Mesendoderm (in vitro differentiated cells): ENCODE data around the gene SFRP2.

Source experiments
- DNase-seq: peaks from one replicate; pipeline ENCODE4 v3.0.0; 2013
- H2AK5ac ChIP-seq: 2 replicates; pipeline ENCODE4 v1.6.1; 2013; ENCODE audit warnings: low read length, inconsistent platforms
- H2BK120ac ChIP-seq: 2 replicates; pipeline ENCODE4 v1.6.1; 2013; ENCODE audit warnings: low read depth, mild to moderate bottlenecking, low read length, moderate library complexity, mixed read lengths
- H2BK15ac ChIP-seq: replicated peaks from 2 replicates; pipeline ENCODE4 v1.6.1; 2013; ENCODE audit warnings: low read depth, mild to moderate bottlenecking, moderate library complexity
- H2BK5ac ChIP-seq: 2 replicates; pipeline ENCODE4 v1.6.1; 2013; ENCODE audit warnings: low read length, inconsistent platforms
- H3K18ac ChIP-seq: 2 replicates; pipeline ENCODE4 v1.6.1; 2013; ENCODE audit warnings: mild to moderate bottlenecking, low read length, mixed read lengths
- H3K23ac ChIP-seq: one replicate; pipeline ENCODE4 v1.6.1; 2013; ENCODE audit warnings: low read length
- H3K27ac ChIP-seq: 2 replicates; pipeline ENCODE4 v1.5.1; 2013; ENCODE audit warnings: low read depth, mild to moderate bottlenecking, inconsistent platforms, low read length, moderate library complexity
- H3K27me3 ChIP-seq: 2 replicates; pipeline ENCODE4 v1.6.1; 2013; ENCODE audit warnings: low read length, control low read depth, mild to moderate bottlenecking, inconsistent platforms; ENCODE audit not compliant: insufficient read depth, poor library complexity
- H3K36me3 ChIP-seq: 2 replicates; pipeline ENCODE4 v1.6.1; 2013; ENCODE audit warnings: low read length, inconsistent platforms; ENCODE audit not compliant: control insufficient read depth, insufficient read depth
- H3K4ac ChIP-seq: one replicate; pipeline ENCODE4 v1.6.1; 2013; ENCODE audit warnings: low read depth, mild to moderate bottlenecking, low read length, moderate library complexity
- H3K4me1 ChIP-seq: 2 replicates; pipeline ENCODE4 v1.6.1; 2013; ENCODE audit warnings: low read depth, low read length, inconsistent platforms; ENCODE audit not compliant: control insufficient read depth
- H3K4me2 ChIP-seq: 2 replicates; pipeline ENCODE4 v1.6.1; 2013; ENCODE audit warnings: low read length
- H3K4me3 ChIP-seq: 2 replicates; pipeline ENCODE4 v1.5.1; 2013; ENCODE audit warnings: mild to moderate bottlenecking, low read length
- H3K56ac ChIP-seq: one replicate; pipeline ENCODE4 v1.6.1; 2013; ENCODE audit warnings: low read length
- H3K79me1 ChIP-seq: 2 replicates; pipeline ENCODE4 v1.6.1; 2013; ENCODE audit warnings: low read length, inconsistent platforms
- H3K79me2 ChIP-seq: 2 replicates; pipeline ENCODE4 v1.6.1; 2013; ENCODE audit warnings: mild to moderate bottlenecking, low read length; ENCODE audit not compliant: control insufficient read depth, insufficient read depth
- H3K9ac ChIP-seq: 2 replicates; pipeline ENCODE4 v1.6.1; 2013; ENCODE audit warnings: low read length, inconsistent platforms
- H4K5ac ChIP-seq: one replicate; pipeline ENCODE4 v1.6.1; 2013; ENCODE audit warnings: low read length
- H4K8ac ChIP-seq: one replicate; pipeline ENCODE4 v1.6.1; 2013; ENCODE audit warnings: low read depth, mild to moderate bottlenecking, control low read depth, low read length, moderate library complexity
- WGBS: extraction: QIAGEN DNeasy Blood & Tissue Kit; methylation state at CpG from one replicate; pipeline ENCODE4 v1.1.7; 2013; ENCODE audit warnings: low lambda C conversion rate, missing lambda C conversion rate; ENCODE audit not compliant: insufficient coverage; ENCODE audit errors: extremely low coverage; 5-methylcytosine and 5-hydroxymethylcytosine counted together

Gene SFRP2

DNA sequence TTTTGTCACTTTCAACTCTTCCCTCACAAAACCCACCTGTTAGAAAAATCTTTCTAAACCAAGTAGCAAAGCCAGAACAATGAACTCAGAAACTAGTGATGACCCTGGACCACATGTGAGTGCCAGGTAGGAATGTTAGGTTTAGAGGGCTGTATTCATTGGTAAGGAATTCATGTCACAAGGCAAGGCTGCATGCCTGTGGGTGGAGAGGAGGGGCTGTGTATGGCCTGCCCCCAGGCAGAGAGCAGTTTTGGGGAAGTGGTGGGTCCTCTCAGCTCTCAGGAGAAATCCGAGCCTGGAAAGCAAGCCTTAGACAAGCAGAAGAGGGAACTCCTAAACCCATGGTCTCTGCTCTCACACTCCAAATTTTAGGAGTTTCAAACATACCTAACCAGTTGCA lies 31.5 kb downstream of the SFRP2 start:
- H3K9ac ChIP-seq = no peak overlapping the region
- H3K4me1 ChIP-seq = peaks cover 16% of the 10 kb centered on the region
- no peak overlapping the region for H2BK120ac ChIP-seq
- H3K79me1 ChIP-seq = peaks cover 2% of the 10 kb centered on the region
- no peak overlapping the region for H3K4me3 ChIP-seq
- H3K79me2 ChIP-seq = no peaks in the 10 kb centered on the region
- H3K56ac ChIP-seq = no peak overlapping the region
- peak; percentile 84 for DNase-seq
- H3K36me3 ChIP-seq = no peaks in the 10 kb centered on the region
- H3K27me3 ChIP-seq = no peaks in the 10 kb centered on the region
- no peak overlapping the region for H3K23ac ChIP-seq
- no peak overlapping the region for H2AK5ac ChIP-seq
- peak overlapping the region; percentile 6 for H3K18ac ChIP-seq
- no peak overlapping the region for H3K4ac ChIP-seq
- H4K8ac ChIP-seq = no peak overlapping the region
- no peak overlapping the region for H2BK15ac ChIP-seq
- no peak overlapping the region for H2BK5ac ChIP-seq
- WGBS = no CpG with 5 or more reads among the region's 1 CpG
- no peak overlapping the region for H3K27ac ChIP-seq
- no peak overlapping the region for H3K4me2 ChIP-seq
- no peak overlapping the region for H4K5ac ChIP-seq

DNA sequence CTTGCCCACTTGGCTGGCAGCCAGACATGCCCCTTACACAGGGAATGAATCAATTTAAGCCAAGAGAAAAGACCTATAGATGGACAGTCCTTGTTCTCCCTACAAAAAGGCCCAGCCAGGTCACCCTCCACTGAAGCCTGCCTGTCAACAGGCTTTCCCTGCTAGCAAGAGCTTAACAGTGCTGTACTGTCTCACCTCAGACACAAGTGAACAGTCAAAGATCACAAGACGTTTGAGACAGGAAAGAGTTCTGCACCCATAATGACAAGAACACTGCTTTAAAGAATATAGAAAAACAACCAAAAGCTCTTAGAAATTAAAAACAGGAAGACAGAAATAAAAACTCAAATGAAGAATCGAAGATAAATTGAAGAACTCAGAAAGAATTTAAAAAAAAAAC lies 33.7 kb downstream of the SFRP2 start:
- Histone ChIP-seq H3K79me1 (peaks cover 2% of the 10 kb centered on the region), H3K4ac (no peak overlapping the region), H3K18ac (no peak overlapping the region), H3K4me2 (no peak overlapping the region), H3K23ac (no peak overlapping the region), H3K56ac (no peak overlapping the region), H2AK5ac (no peak overlapping the region), H3K27ac (no peak overlapping the region), H3K27me3 (no peaks in the 10 kb centered on the region), H3K36me3 (no peaks in the 10 kb centered on the region), H3K4me3 (no peak overlapping the region), H3K4me1 (peaks cover 13% of the 10 kb centered on the region), H2BK15ac (no peak overlapping the region), H2BK120ac (no peak overlapping the region), H3K79me2 (no peaks in the 10 kb centered on the region), H2BK5ac (no peak overlapping the region), H3K9ac (no peak overlapping the region), H4K8ac (no peak overlapping the region), H4K5ac (no peak overlapping the region)
- WGBS = no CpG with 5 or more reads among the region's 2 CpGs
- no peak for DNase-seq

DNA sequence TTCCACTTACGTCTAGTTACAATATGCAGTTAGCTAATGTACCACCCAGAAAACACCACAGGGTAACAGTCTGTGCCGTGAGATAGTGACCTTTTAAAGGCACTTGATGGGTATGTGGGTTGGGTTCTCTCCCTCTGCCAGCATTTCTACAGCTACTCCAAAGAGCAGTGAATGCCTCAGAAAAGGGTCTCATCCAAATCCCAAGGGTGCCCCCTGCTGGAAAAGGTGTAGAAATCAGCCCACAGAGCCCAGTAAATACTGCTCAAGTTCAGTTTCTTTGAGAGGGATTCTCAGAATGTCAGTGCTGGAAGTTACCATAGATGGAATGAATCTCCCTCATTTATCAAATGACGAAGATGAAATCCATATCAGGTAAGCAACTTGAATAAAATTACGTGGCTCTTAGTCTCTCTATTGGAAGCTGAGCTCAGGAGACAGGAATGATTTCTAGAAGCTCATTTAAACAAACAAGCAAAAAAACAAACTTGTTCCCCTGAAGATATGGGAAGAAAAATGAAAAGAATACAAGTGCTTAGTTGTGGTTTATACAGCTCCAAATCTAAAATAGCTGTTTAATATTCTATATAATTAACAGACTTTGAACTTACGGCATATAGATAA lies 38.6 kb downstream of the SFRP2 start:
- Histone ChIP-seq H4K8ac (no peak overlapping the region), H3K27me3 (no peaks in the 10 kb centered on the region), H3K9ac (no peak overlapping the region), H3K79me2 (no peaks in the 10 kb centered on the region), H3K4me3 (no peak overlapping the region), H2BK120ac (no peak overlapping the region), H3K18ac (no peak overlapping the region), H3K4ac (no peak overlapping the region), H3K4me1 (no peaks in the 10 kb centered on the region), H2BK15ac (no peak overlapping the region), H3K4me2 (no peak overlapping the region), H3K56ac (no peak overlapping the region), H3K23ac (no peak overlapping the region), H3K36me3 (no peaks in the 10 kb centered on the region), H4K5ac (no peak overlapping the region), H3K79me1 (no peaks in the 10 kb centered on the region), H3K27ac (no peak overlapping the region), H2AK5ac (no peak overlapping the region), H2BK5ac (no peak overlapping the region)
- no CpG with 5 or more reads among the region's 5 CpGs for WGBS
- DNase-seq = peak; percentile 93

DNA sequence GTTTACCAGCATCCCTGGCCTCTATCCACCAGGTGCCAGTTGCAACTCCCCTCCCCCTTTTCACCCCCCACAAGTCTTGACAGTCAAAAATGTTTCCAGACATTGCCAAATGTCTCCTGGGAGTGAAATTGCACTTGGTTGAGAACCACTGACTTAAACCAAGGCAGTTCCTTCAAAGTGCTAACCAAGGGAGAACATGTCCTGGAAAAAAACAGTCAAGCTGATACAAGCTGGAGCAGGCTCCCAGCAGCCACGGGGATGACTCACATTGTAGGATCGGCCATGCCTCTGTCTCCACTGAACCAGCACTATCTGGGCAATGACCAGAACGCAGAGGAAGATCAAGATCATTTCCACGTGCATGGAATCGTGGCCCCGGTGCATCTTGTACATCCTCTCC lies 40.5 kb downstream of the SFRP2 start:
- H3K79me1 ChIP-seq = no peaks in the 10 kb centered on the region
- H2AK5ac ChIP-seq = no peak overlapping the region
- no peak overlapping the region for H3K56ac ChIP-seq
- H2BK5ac ChIP-seq = no peak overlapping the region
- H3K4me1 ChIP-seq = no peaks in the 10 kb centered on the region
- H3K79me2 ChIP-seq = no peaks in the 10 kb centered on the region
- H3K27ac ChIP-seq = no peak overlapping the region
- no peaks in the 10 kb centered on the region for H3K36me3 ChIP-seq
- H3K9ac ChIP-seq = no peak overlapping the region
- H3K23ac ChIP-seq = no peak overlapping the region
- H4K5ac ChIP-seq = no peak overlapping the region
- H2BK120ac ChIP-seq = no peak overlapping the region
- no peak for DNase-seq
- H3K27me3 ChIP-seq = no peaks in the 10 kb centered on the region
- no peak overlapping the region for H3K4me2 ChIP-seq
- H3K4ac ChIP-seq = no peak overlapping the region
- no peak overlapping the region for H2BK15ac ChIP-seq
- WGBS = no CpG with 5 or more reads among the region's 6 CpGs
- no peak overlapping the region for H3K18ac ChIP-seq
- no peak overlapping the region for H3K4me3 ChIP-seq
- H4K8ac ChIP-seq = no peak overlapping the region

DNA sequence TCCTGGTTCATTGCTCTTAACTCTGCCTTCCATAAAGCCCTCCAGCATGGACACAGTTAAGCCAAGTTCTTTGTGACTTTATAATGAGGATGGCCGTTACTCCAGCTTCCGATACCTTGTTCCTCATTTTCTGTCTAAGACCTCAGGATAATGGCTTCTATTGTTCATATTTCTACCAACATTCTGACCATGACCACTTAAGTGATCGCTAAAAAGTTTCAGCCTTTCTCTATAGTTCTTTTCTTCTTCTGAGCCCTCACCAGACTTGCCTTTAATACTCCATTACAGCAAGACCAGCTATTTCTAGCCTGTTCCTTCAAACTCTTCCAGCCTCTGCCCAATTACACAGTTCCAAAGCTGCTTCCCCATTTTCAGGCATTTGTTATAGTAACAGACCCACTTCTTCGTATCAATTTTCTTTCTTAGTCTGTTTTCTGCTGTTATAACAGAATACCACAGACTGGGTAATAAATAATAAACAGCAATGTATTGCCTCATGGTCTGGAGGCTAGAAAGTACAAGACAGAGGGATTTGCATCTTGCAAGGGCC lies 41.4 kb downstream of the SFRP2 start:
- Histone ChIP-seq H2AK5ac (no peak overlapping the region), H3K27ac (no peak overlapping the region), H2BK15ac (no peak overlapping the region), H2BK5ac (no peak overlapping the region), H3K23ac (no peak overlapping the region), H3K9ac (no peak overlapping the region), H3K56ac (no peak overlapping the region), H2BK120ac (no peak overlapping the region), H3K18ac (no peak overlapping the region), H3K4ac (no peak overlapping the region), H3K4me3 (no peak overlapping the region), H4K8ac (no peak overlapping the region), H3K4me1 (no peaks in the 10 kb centered on the region), H3K79me2 (no peaks in the 10 kb centered on the region), H3K36me3 (no peaks in the 10 kb centered on the region), H3K4me2 (no peak overlapping the region), H3K27me3 (no peaks in the 10 kb centered on the region), H3K79me1 (no peaks in the 10 kb centered on the region), H4K5ac (no peak overlapping the region)
- WGBS = no CpG with 5 or more reads among the region's 4 CpGs
- no peak for DNase-seq

DNA sequence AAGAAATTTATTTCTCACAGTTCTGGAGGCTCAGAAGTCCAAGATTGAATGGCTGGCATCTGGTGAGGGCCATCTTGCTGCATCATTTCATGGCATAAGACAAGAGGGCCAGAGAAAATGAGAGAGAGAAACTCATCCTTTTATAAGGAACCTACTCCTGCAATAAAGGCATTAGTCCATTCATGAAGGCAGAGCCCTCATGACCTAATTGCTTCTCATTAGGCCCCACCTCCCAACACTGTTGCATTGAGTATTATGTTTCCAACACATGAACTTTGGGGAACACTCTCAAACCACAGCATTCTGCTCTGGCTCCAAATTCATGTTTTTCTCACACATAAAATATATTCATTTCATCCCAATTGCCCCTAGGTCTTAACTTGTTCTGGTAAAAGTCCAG lies 43.2 kb downstream of the SFRP2 start:
- Histone ChIP-seq H3K4me3 (no peak overlapping the region), H3K9ac (no peak overlapping the region), H3K4me1 (no peaks in the 10 kb centered on the region), H3K18ac (no peak overlapping the region), H3K36me3 (no peaks in the 10 kb centered on the region), H3K27me3 (no peaks in the 10 kb centered on the region), H2BK120ac (no peak overlapping the region), H4K8ac (no peak overlapping the region), H3K79me1 (no peaks in the 10 kb centered on the region), H2BK15ac (no peak overlapping the region), H2BK5ac (no peak overlapping the region), H2AK5ac (no peak overlapping the region), H3K23ac (no peak overlapping the region), H4K5ac (no peak overlapping the region), H3K79me2 (no peaks in the 10 kb centered on the region), H3K4ac (no peak overlapping the region), H3K56ac (no peak overlapping the region), H3K27ac (no peak overlapping the region), H3K4me2 (no peak overlapping the region)
- DNase-seq = no peak
